Endothelial cell of umbilical vein (primary cell): ENCODE data around the gene CELSR1. TPM values are rescaled to one million over a fixed set of nuclear protein-coding genes. Genes with fewer than 3 reads are reported as not detected.

Source experiments
- BruUV-seq: library from RNA; stranded (reverse); fragments of 400-500 nt; replicated peaks from 2 replicates; lab custom pipeline; 2021; lab: Mats Ljungman, UMichigan
- CTCF ChIA-PET: fragments of 300-600, 350-600 bp; sonication (Branson Sonifier 250); formaldehyde crosslinking; loops from one replicate; lab custom pipeline; 2021; ENCODE audit warnings: antibody characterized with exemption, inconsistent platforms; lab: Charles Lee
- POLR2A ChIA-PET: fragments of 300-600, 350-600 bp; sonication (Branson Sonifier 250); formaldehyde crosslinking; loops from one replicate; lab custom pipeline; 2021; ENCODE audit warnings: antibody characterized with exemption, inconsistent platforms; lab: Charles Lee
- DNase-seq: peaks from one replicate; pipeline ENCODE4 v3.0.0-alpha.2; 2011; ENCODE audit warnings: low read depth, low spot score
- FAIRE-seq: peaks from 2 replicates; lab custom pipeline; 2011; peaks lifted over from hg19 to GRCh38; lab: Jason Lieb, UNC
- H2AFZ ChIP-seq: 2 replicates; pipeline ENCODE4 v1.6.0; 2012; ENCODE audit warnings: low read depth, low read length, control low read depth, inconsistent platforms
- H3K27ac ChIP-seq: 2 replicates; pipeline ENCODE4 v1.5.1; 2011; ENCODE audit warnings: low read depth, mild to moderate bottlenecking, control low read depth, low read length, moderate library complexity; ENCODE audit not compliant: insufficient read depth
- H3K27me3 ChIP-seq, 2 experiments: 2 replicates each; pipeline versions ENCODE4 v1.6.0 to v1.6.1; 2011; ENCODE audit warnings: low read length in 2 of 2, mixed read lengths in 1 of 2; ENCODE audit not compliant: control insufficient read depth in 2 of 2, insufficient read depth in 2 of 2
- H3K36me3 ChIP-seq, 2 experiments: 2 replicates in 1 of 2; 3 replicates in 1 of 2; pipeline ENCODE4 v1.5.1; 2011; ENCODE audit warnings: low read length in 2 of 2, mild to moderate bottlenecking in 1 of 2, moderate library complexity in 1 of 2; ENCODE audit not compliant: control insufficient read depth in 2 of 2, insufficient read depth in 2 of 2; ENCODE audit errors: extremely low read depth in 1 of 2
- H3K4me1 ChIP-seq: 3 replicates; pipeline ENCODE4 v1.5.1; 2011; ENCODE audit warnings: mild to moderate bottlenecking, low read length; ENCODE audit not compliant: control insufficient read depth, insufficient read depth; ENCODE audit errors: extremely low read depth
- H3K4me2 ChIP-seq: 2 replicates; pipeline ENCODE4 v1.6.1; 2011; ENCODE audit warnings: low read length, control low read depth, mixed read lengths; ENCODE audit not compliant: insufficient read depth
- H3K4me3 ChIP-seq, 3 experiments: fragments of 200-600 bp in 1 of 3; sonication (generic), shearing (Covaris generic) in 1 of 3; replicated peaks in 1 of 3; 2 replicates each; pipeline ENCODE4 v1.5.1; 2011 to 2016; ENCODE audit warnings: control low read depth in 3 of 3, low read length in 3 of 3, mild to moderate bottlenecking in 2 of 3, inconsistent platforms in 1 of 3, low read depth in 1 of 3, moderate library complexity in 1 of 3; ENCODE audit not compliant: insufficient read depth in 1 of 3
- H3K79me2 ChIP-seq: 2 replicates; pipeline ENCODE4 v1.6.0; 2012; ENCODE audit warnings: low read length, inconsistent platforms; ENCODE audit not compliant: control insufficient read depth, insufficient read depth
- H3K9ac ChIP-seq: replicated peaks from 2 replicates; pipeline ENCODE3; 2011; ENCODE audit warnings: low read length, control low read depth; ENCODE audit not compliant: insufficient read depth; ENCODE audit errors: extremely low read depth
- H3K9me1 ChIP-seq: replicated peaks from 3 replicates; pipeline ENCODE4 v1.6.0; 2011; ENCODE audit warnings: mild to moderate bottlenecking, low read length; ENCODE audit not compliant: control insufficient read depth, insufficient read depth; ENCODE audit errors: extremely low read depth
- H3K9me3 ChIP-seq: replicated peaks from 2 replicates; pipeline ENCODE4 v1.5.1; 2012; ENCODE audit warnings: low read length, inconsistent platforms; ENCODE audit not compliant: control insufficient read depth, insufficient read depth
- H4K20me1 ChIP-seq: replicated peaks from 2 replicates; pipeline ENCODE3; 2011; ENCODE audit warnings: mild to moderate bottlenecking, low read length; ENCODE audit not compliant: control insufficient read depth, insufficient read depth; ENCODE audit errors: extremely low read depth
- FOS ChIP-seq: IDR thresholded peaks from 2 replicates; pipeline ENCODE4 v1.6.1; 2011; ENCODE audit warnings: mild to moderate bottlenecking, low read length, moderate library complexity, borderline replicate concordance; ENCODE audit not compliant: insufficient read depth
- GATA2 ChIP-seq: IDR thresholded peaks from 2 replicates; pipeline ENCODE4 v1.7.0; 2011; ENCODE audit warnings: low read depth, mild to moderate bottlenecking, moderate library complexity, mixed read lengths, low read length; ENCODE audit not compliant: insufficient read length, insufficient read depth
- JUN ChIP-seq: IDR thresholded peaks from 2 replicates; pipeline ENCODE4 v1.6.1; 2011; ENCODE audit warnings: borderline replicate concordance, low read depth; ENCODE audit not compliant: insufficient read length, insufficient read depth
- MYC ChIP-seq: IDR thresholded peaks from one replicate; pipeline ENCODE4 v1.6.1; 2011; ENCODE audit warnings: mild to moderate bottlenecking, low read depth, low read length
- POLR2A ChIP-seq: IDR thresholded peaks from 2 replicates; pipeline ENCODE4 v1.6.1; 2012; ENCODE audit warnings: low read depth, mild to moderate bottlenecking, control low read depth, low read length
- dilution Hi-C: fragments of 300-500 bp; cut with MboI; formaldehyde crosslinking; loops from one replicate; pipeline ENCODE4 v1.15.0; 2019; ENCODE audit warnings: low sequenced_read_pairs; ENCODE audit not compliant: extremely low pct_ligation_motif_present
- intact Hi-C: fragments of 100-400 bp; cut with micrococcal nuclease; formaldehyde crosslinking; loops from one replicate; pipeline ENCODE4 v1.10.0; 2022
- polyA plus RNA-seq, 4 experiments: library from polyadenylated mRNA; depleted of rRNA in 3 of 4; stranded (reverse) in 3 of 4; unstranded in 1 of 4; fragments of >200 nt; gene quantifications; 2 replicates each; pipeline versions ENCODE4 v1.2.1 to v1.2.3, GENCODE V29; 2011 to 2012; ENCODE audit warnings: missing spikeins in 1 of 4
- total RNA-seq: library from RNA; stranded (reverse); gene quantifications from 2 replicates; pipeline ENCODE4 v1.2.3, GENCODE V29; 2021
- TF ChIP-seq, protein P1 (sequence below), 2 donors: IDR thresholded peaks; 1 replicate in 1 of 2; 2 replicates in 1 of 2; pipeline ENCODE4 v1.5.1; 2011; ENCODE audit warnings: low read length in 2 of 2, mild to moderate bottlenecking in 2 of 2, moderate library complexity in 2 of 2, control low read depth in 1 of 2, inconsistent platforms in 1 of 2, low read depth in 1 of 2; ENCODE audit not compliant: insufficient read depth in 1 of 2; ENCODE audit errors: extremely low read depth in 1 of 2

CELSR1 gene
- total and polyA plus RNA-seq, 2 donors (not counting 3 experiments of a cell fraction or from before 2014, with no cell fraction given): 3.7 to 5.4 TPM

DNA sequence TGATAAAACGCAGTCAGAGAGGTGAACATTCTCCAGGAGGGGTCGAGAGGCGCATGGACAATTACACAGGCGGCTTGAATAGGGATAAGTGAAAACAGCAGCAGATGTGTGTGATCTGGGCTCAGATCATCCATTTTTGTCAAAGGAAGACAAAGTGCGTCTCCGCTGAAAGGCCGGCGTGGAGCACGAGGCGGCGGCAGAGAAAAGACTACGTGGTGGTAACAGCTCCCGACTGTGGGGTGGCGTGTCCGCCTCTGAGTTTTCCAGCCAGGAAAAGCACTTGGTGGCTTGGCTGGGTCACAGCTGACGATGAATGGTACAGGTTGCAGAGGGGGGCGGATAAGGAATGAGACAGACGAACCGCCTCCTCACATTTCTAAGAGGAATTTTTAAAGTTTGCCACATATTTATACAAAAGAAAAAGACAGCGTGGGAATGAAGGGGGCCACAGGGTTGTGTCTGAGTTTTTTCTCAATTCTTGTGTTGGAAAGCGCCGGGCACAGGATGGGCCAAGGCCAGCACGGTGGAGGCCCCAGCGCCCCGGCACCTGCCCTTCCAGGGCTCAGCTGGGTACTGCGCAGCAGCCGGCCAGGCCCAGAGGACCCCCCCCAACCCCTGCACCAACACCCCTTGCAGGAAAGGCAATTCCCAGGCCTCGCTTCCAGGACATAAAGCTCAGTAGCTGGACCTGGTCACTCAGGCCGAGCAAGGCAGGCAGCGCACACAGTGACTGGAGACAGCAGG, 121.5 kb downstream of the CELSR1 start:
- H3K4me2 ChIP-seq: no peak overlapping the region
- CTCF ChIA-PET: interaction anchor here (1.0 kb wide), 1 partner anchor 48 kb away, joined by 3 read pairs; no protein-coding TSS in a partner anchor
- H3K27me3 ChIP-seq: no peaks in the 10 kb centered on the region
- FAIRE-seq: no peak
- no peaks in the 10 kb centered on the region for H4K20me1 ChIP-seq
- H3K4me1 ChIP-seq: no peaks in the 10 kb centered on the region
- dilution Hi-C loops (no loop called here), intact Hi-C loops (no loop called here)
- H2AFZ ChIP-seq: no peak overlapping the region
- H3K9me3 ChIP-seq: no peaks in the 10 kb centered on the region
- POLR2A ChIA-PET: no interaction called here
- H3K9me1 ChIP-seq: no peaks in the 10 kb centered on the region
- no peak overlapping the region for H3K9ac ChIP-seq
- no peaks in the 10 kb centered on the region for H3K79me2 ChIP-seq
- BruUV-seq: no TSS peak
- no peaks in the 10 kb centered on the region for H3K36me3 ChIP-seq
- no peak for TF ChIP-seq JUN
- TF ChIP-seq FOS: no peak
- TF ChIP-seq GATA2: no peak
- no peak for TF ChIP-seq POLR2A
- no peak for TF ChIP-seq MYC
- TF ChIP-seq, protein P1, sequence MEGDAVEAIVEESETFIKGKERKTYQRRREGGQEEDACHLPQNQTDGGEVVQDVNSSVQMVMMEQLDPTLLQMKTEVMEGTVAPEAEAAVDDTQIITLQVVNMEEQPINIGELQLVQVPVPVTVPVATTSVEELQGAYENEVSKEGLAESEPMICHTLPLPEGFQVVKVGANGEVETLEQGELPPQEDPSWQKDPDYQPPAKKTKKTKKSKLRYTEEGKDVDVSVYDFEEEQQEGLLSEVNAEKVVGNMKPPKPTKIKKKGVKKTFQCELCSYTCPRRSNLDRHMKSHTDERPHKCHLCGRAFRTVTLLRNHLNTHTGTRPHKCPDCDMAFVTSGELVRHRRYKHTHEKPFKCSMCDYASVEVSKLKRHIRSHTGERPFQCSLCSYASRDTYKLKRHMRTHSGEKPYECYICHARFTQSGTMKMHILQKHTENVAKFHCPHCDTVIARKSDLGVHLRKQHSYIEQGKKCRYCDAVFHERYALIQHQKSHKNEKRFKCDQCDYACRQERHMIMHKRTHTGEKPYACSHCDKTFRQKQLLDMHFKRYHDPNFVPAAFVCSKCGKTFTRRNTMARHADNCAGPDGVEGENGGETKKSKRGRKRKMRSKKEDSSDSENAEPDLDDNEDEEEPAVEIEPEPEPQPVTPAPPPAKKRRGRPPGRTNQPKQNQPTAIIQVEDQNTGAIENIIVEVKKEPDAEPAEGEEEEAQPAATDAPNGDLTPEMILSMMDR (IDR thresholded peaks at IDR 0.05; ENCODE audit: extremely low read depth in 1 of 2, insufficient read depth in 1 of 2, low read depth in 1 of 2, low read length in 2 of 2): no peak
- no peak for DNase-seq
- H3K4me3 ChIP-seq: no peak overlapping the region
- H3K27ac ChIP-seq: no peak overlapping the region
